Stimulated activated CD8-positive, alpha-beta memory T cell treated with anti-CD3 and anti-CD28 coated beads, Interleukin-7, amount 100 ng/mL, for 4 hours (primary cell): ENCODE measurements around the gene GABRG3.
"Not testable (repeated sequence)": the region's sequence is repeated elsewhere in the genome, so short reads cannot be mapped to it uniquely, and the experiment has no call there.

ENCODE experiments used
- DNase-seq, 2 donors: peaks; one replicate each; pipeline ENCODE4 v3.0.0-alpha.2; 2020; ENCODE audit warnings: low read depth in 2 of 2

GABRG3 gene

GRCh38 chr15:27328608-27329007 is 357.6 kb downstream of the GABRG3 start:
- no peak for DNase-seq

GRCh38 chr15:27330326-27330725 is 359.3 kb downstream of the GABRG3 start:
- no peak for DNase-seq

- DNase-seq, result no peak
Measured at GRCh38 chr15:27336676-27337075, 365.7 kb downstream of the GABRG3 start.

GRCh38 chr15:27339138-27339537 is 368.2 kb downstream of the GABRG3 start:
- no peak for DNase-seq

GRCh38 chr15:27341780-27342343 is 370.9 kb downstream of the GABRG3 start:
- DNase-seq, result no peak

GRCh38 chr15:27342991-27343390 is 372.0 kb downstream of the GABRG3 start:
- DNase-seq, result no peak

- no peak for DNase-seq
Measured at GRCh38 chr15:27352136-27352535, 381.2 kb downstream of the GABRG3 start.

- no peak for DNase-seq
Measured at GRCh38 chr15:27353856-27354255, 382.9 kb downstream of the GABRG3 start.

- DNase-seq, result no peak
Measured at GRCh38 chr15:27358751-27359434, 387.9 kb downstream of the GABRG3 start.

- DNase-seq, result no peak
Measured at GRCh38 chr15:27359586-27359985, 388.6 kb downstream of the GABRG3 start.

- DNase-seq, result no peak
Measured at GRCh38 chr15:27360316-27360715, 389.3 kb downstream of the GABRG3 start.

GRCh38 chr15:27361438-27361837 is 390.5 kb downstream of the GABRG3 start:
- DNase-seq, result no peak

- DNase-seq, result no peak
Measured at GRCh38 chr15:27365456-27365855, 394.5 kb downstream of the GABRG3 start.

GRCh38 chr15:27377391-27377790 is 406.4 kb downstream of the GABRG3 start:
- DNase-seq, result not testable (repeated sequence)

GRCh38 chr15:27382361-27383025 is 411.5 kb downstream of the GABRG3 start:
- DNase-seq, result no peak

- DNase-seq, result no peak
Measured at GRCh38 chr15:27383726-27384125, 412.7 kb downstream of the GABRG3 start.

- DNase-seq, result no peak
Measured at GRCh38 chr15:27392163-27392562, 421.2 kb downstream of the GABRG3 start.

GRCh38 chr15:27396521-27396920 is 425.5 kb downstream of the GABRG3 start:
- no peak for DNase-seq

GRCh38 chr15:27396996-27397395 is 426.0 kb downstream of the GABRG3 start:
- no peak for DNase-seq

GRCh38 chr15:27398631-27399161 is 427.7 kb downstream of the GABRG3 start:
- no peak for DNase-seq

- no peak for DNase-seq
Measured at GRCh38 chr15:27399241-27399640, 428.3 kb downstream of the GABRG3 start.

GRCh38 chr15:27401471-27401870 is 430.5 kb downstream of the GABRG3 start:
- DNase-seq, result no peak

GRCh38 chr15:27408428-27408827 is 437.4 kb downstream of the GABRG3 start:
- DNase-seq, result no peak
